HEK293T (cell line): ENCODE measurements around the gene DNAAF2.

Source experiments
- CTCF ChIA-PET: fragments of 350-600 bp; formaldehyde crosslinking; extraction: SDS; loops from one replicate; lab custom pipeline; 2021; ENCODE audit warnings: antibody characterized with exemption, inconsistent platforms; lab: Yijun Ruan, JAX
- POLR2A ChIA-PET: fragments of 350-600 bp; formaldehyde crosslinking; extraction: SDS; loops from one replicate; lab custom pipeline; 2020; ENCODE audit warnings: antibody characterized with exemption, inconsistent platforms; lab: Yijun Ruan, JAX
- DNase-seq: peaks from one replicate; pipeline ENCODE4 v3.0.0; 2012; ENCODE audit warnings: mixed read lengths; ENCODE audit errors: extremely low spot score
- ARNT ChIP-seq: fragments of 450-650 bp; IDR thresholded peaks from 2 replicates; pipeline ENCODE4 v1.6.1; 2017; ENCODE audit warnings: mild to moderate bottlenecking
- BHLHE40 ChIP-seq: fragments of 450-650 bp; IDR thresholded peaks from 2 replicates; pipeline ENCODE4 v1.6.1; 2016; ENCODE audit warnings: mild to moderate bottlenecking, moderate library complexity, borderline replicate concordance
- CTBP1 ChIP-seq: fragments of 450-650 bp; IDR thresholded peaks from 2 replicates; pipeline ENCODE4 v1.6.1; 2016; ENCODE audit warnings: borderline replicate concordance
- ELF4 ChIP-seq: fragments of 450-650 bp; IDR thresholded peaks from 2 replicates; pipeline ENCODE4 v1.6.1; 2017; ENCODE audit warnings: antibody characterized with exemption
- FOXA1 ChIP-seq: fragments of 450-650 bp; IDR thresholded peaks from 2 replicates; pipeline ENCODE4 v1.6.1; 2016; ENCODE audit warnings: mild to moderate bottlenecking
- FOXK2 ChIP-seq: fragments of 450-650 bp; IDR thresholded peaks from 2 replicates; pipeline ENCODE4 v1.6.1; 2016; ENCODE audit warnings: mild to moderate bottlenecking
- FOXM1 ChIP-seq: fragments of 450-650 bp; IDR thresholded peaks from 2 replicates; pipeline ENCODE4 v1.6.1; 2017; ENCODE audit warnings: mild to moderate bottlenecking, borderline replicate concordance
- HDGF ChIP-seq: fragments of 450-650 bp; IDR thresholded peaks from 2 replicates; pipeline ENCODE4 v1.6.1; 2017; ENCODE audit warnings: antibody characterized with exemption, borderline replicate concordance
- L3MBTL2 ChIP-seq: fragments of 450-650 bp; conservative IDR thresholded peaks from 2 replicates; pipeline ENCODE4 v1.6.1; 2016; ENCODE audit warnings: mild to moderate bottlenecking
- LEF1 ChIP-seq: fragments of 450-650 bp; IDR thresholded peaks from 2 replicates; pipeline ENCODE4 v1.6.1; 2017; ENCODE audit warnings: mild to moderate bottlenecking, borderline replicate concordance
- NFRKB ChIP-seq: fragments of 450-650 bp; IDR thresholded peaks from 2 replicates; pipeline ENCODE4 v1.6.1; 2016; ENCODE audit warnings: mild to moderate bottlenecking, moderate library complexity
- PKNOX1 ChIP-seq: fragments of 450-650 bp; IDR thresholded peaks from 2 replicates; pipeline ENCODE4 v1.6.1; 2016
- SP1 ChIP-seq: fragments of 450-650 bp; IDR thresholded peaks from 2 replicates; pipeline ENCODE4 v1.6.1; 2017
- SUZ12 ChIP-seq: fragments of 450-650 bp; IDR thresholded peaks from 2 replicates; pipeline ENCODE4 v1.6.1; 2016; ENCODE audit warnings: mild to moderate bottlenecking
- TARDBP ChIP-seq: fragments of 450-650 bp; IDR thresholded peaks from 2 replicates; pipeline ENCODE4 v1.6.1; 2016
- ZNF384 ChIP-seq: fragments of 450-650 bp; IDR thresholded peaks from 2 replicates; pipeline ENCODE4 v1.6.1; 2016

Gene DNAAF2

GRCh38 chr14:49615776-49616175 lies 19.3 kb downstream of the DNAAF2 start:
- ChIA-PET CTCF (no interaction called here), POLR2A (interaction anchor here (1.0 kb wide), 1 partner anchor 18 kb away, joined by 3 read pairs; no protein-coding TSS in a partner anchor)
- no peak for DNase-seq
- TF ChIP-seq SP1, result no peak
- TF ChIP-seq TARDBP, result no peak
- no peak for TF ChIP-seq BHLHE40
- no peak for TF ChIP-seq L3MBTL2
- no peak for TF ChIP-seq ELF4
- no peak for TF ChIP-seq FOXK2
- no peak for TF ChIP-seq ZNF384
- TF ChIP-seq LEF1, result no peak
- TF ChIP-seq SUZ12, result no peak
- TF ChIP-seq FOXA1, result no peak
- TF ChIP-seq FOXM1, result no peak
- no peak for TF ChIP-seq CTBP1
- no peak for TF ChIP-seq PKNOX1
- no peak for TF ChIP-seq NFRKB
- no peak for TF ChIP-seq HDGF
- TF ChIP-seq ARNT, result no peak

- TF ChIP-seq LEF1, result no peak
- ChIA-PET CTCF (no interaction called here), POLR2A (no interaction called here)
- no peak for DNase-seq
These were observed 20.8 kb downstream of the DNAAF2 start for GRCh38 chr14:49614196-49614595.

- TF ChIP-seq TARDBP (no peak), CTBP1 (no peak), NFRKB (no peak), L3MBTL2 (no peak), LEF1 (no peak), HDGF (no peak), ARNT (no peak), BHLHE40 (no peak), SP1 (no peak), PKNOX1 (no peak), FOXA1 (no peak), FOXM1 (no peak), FOXK2 (no peak)
- CTCF ChIA-PET, result no interaction called here
- DNase-seq, result no peak
- POLR2A ChIA-PET, result interaction anchor here (0.6 to 2.0 kb wide), 2 partner anchors 8 to 10 kb away, joined by 3 to 14 read pairs; partner anchors contain the start of genes MGAT2 and RPL36AL
These were observed 22.4 kb downstream of the DNAAF2 start for GRCh38 chr14:49612671-49613070.

- ChIA-PET CTCF (interaction anchor here (0.6 kb wide), 1 partner anchor 21 kb away, joined by 3 read pairs; no protein-coding TSS in a partner anchor), POLR2A (interaction anchor here (0.6 to 2.0 kb wide), 2 partner anchors 8 to 9 kb away, joined by 3 to 14 read pairs; partner anchors contain the start of genes MGAT2 and RPL36AL)
- DNase-seq, result no peak
- TF ChIP-seq ARNT, result no peak
- TF ChIP-seq FOXK2, result no peak
- no peak for TF ChIP-seq TARDBP
- no peak for TF ChIP-seq HDGF
- no peak for TF ChIP-seq NFRKB
- TF ChIP-seq LEF1, result no peak
- TF ChIP-seq ZNF384, result no peak
- no peak for TF ChIP-seq SP1
- no peak for TF ChIP-seq FOXA1
- no peak for TF ChIP-seq ELF4
- TF ChIP-seq L3MBTL2, result no peak
- no peak for TF ChIP-seq FOXM1
- no peak for TF ChIP-seq PKNOX1
- TF ChIP-seq CTBP1, result no peak
- TF ChIP-seq BHLHE40, result no peak
- no peak for TF ChIP-seq SUZ12
These were observed 22.8 kb downstream of the DNAAF2 start for GRCh38 chr14:49612251-49612650.

GRCh38 chr14:49607583-49607982 lies 27.5 kb downstream of the DNAAF2 start:
- CTCF ChIA-PET, result no interaction called here
- TF ChIP-seq FOXA1 (no peak), BHLHE40 (no peak), HDGF (no peak), TARDBP (no peak), LEF1 (no peak), FOXK2 (no peak), ZNF384 (no peak), SP1 (no peak), FOXM1 (no peak), NFRKB (no peak), L3MBTL2 (no peak)

More at GRCh38 chr14:49607583-49607982, 27.5 kb downstream of the DNAAF2 start:
- no peak for DNase-seq
- POLR2A ChIA-PET, result interaction anchor here (1.6 kb wide), 1 partner anchor 13 kb away, joined by 7 read pairs; the partner anchor contains the start of genes MGAT2 and RPL36AL
